CD4-positive, alpha-beta T cell treated with Interleukin-17A for 1 hour (primary cell): ENCODE results near the gene FSTL5.

Source experiments
- DNase-seq: peaks from one replicate; pipeline ENCODE4 v3.0.0-alpha.2; 2020

FSTL5 gene

GRCh38 chr4:162102713-162103112 is 61.1 kb downstream of the FSTL5 start:
- no peak for DNase-seq

- no peak for DNase-seq
Observed at GRCh38 chr4:162101337-162101736, 62.5 kb downstream of the FSTL5 start.

GRCh38 chr4:162075726-162076125 is 88.1 kb downstream of the FSTL5 start:
- no peak for DNase-seq

- no peak for DNase-seq
Observed at GRCh38 chr4:162061214-162061613, 102.6 kb downstream of the FSTL5 start.

GRCh38 chr4:162059656-162060055 is 104.1 kb downstream of the FSTL5 start:
- DNase-seq = no peak

- no peak for DNase-seq
Observed at GRCh38 chr4:162056990-162057389, 106.8 kb downstream of the FSTL5 start.

GRCh38 chr4:162046135-162046534 is 117.7 kb downstream of the FSTL5 start:
- no peak for DNase-seq

GRCh38 chr4:162038112-162038511 is 125.7 kb downstream of the FSTL5 start:
- no peak for DNase-seq

- DNase-seq = no peak
Observed at GRCh38 chr4:162017863-162018262, 145.9 kb downstream of the FSTL5 start.

GRCh38 chr4:162016991-162017390 is 146.8 kb downstream of the FSTL5 start:
- no peak for DNase-seq

- DNase-seq = no peak
Observed at GRCh38 chr4:162016219-162016618, 147.6 kb downstream of the FSTL5 start.

- no peak for DNase-seq
Observed at GRCh38 chr4:162015090-162015489, 148.7 kb downstream of the FSTL5 start.

- DNase-seq = no peak
Observed at GRCh38 chr4:162011089-162011488, 152.7 kb downstream of the FSTL5 start.

GRCh38 chr4:162010362-162010761 is 153.4 kb downstream of the FSTL5 start:
- DNase-seq = no peak

- DNase-seq = no peak
Observed at GRCh38 chr4:161992317-161992716, 171.5 kb downstream of the FSTL5 start.

- DNase-seq = no peak
Observed at GRCh38 chr4:161991811-161992210, 172.0 kb downstream of the FSTL5 start.

- DNase-seq = no peak
Observed at GRCh38 chr4:161990721-161991120, 173.1 kb downstream of the FSTL5 start.

GRCh38 chr4:161988946-161989345 is 174.9 kb downstream of the FSTL5 start:
- DNase-seq = no peak

GRCh38 chr4:161987611-161988010 is 176.2 kb downstream of the FSTL5 start:
- no peak for DNase-seq

GRCh38 chr4:161952382-161952781 is 211.4 kb downstream of the FSTL5 start:
- no peak for DNase-seq

- DNase-seq = no peak
Observed at GRCh38 chr4:161949946-161950725, 213.7 kb downstream of the FSTL5 start.

- no peak for DNase-seq
Observed at GRCh38 chr4:161948026-161948770, 215.6 kb downstream of the FSTL5 start.

- DNase-seq = no peak
Observed at GRCh38 chr4:161937596-161937995, 226.2 kb downstream of the FSTL5 start.
